HG03025 (cell line): ENCODE measurements around the gene C2orf92.
"Not testable (repeated sequence)": the region's sequence is repeated elsewhere in the genome, so short reads cannot be mapped to it uniquely, and the experiment has no call there.

Experiments
- ATAC-seq: cut with Tn5 transposase; IDR thresholded peaks from one replicate; pipeline ENCODE4 v1.9.1; 2021; ENCODE audit warnings: mild to moderate bottlenecking, moderate library complexity; ENCODE audit not compliant: unreplicated experiment, low FRiP score

The C2orf92 gene

GRCh38 chr2:97659256-97660043 lies 10.1 kb upstream of the C2orf92 start:
- no peak for ATAC-seq

GRCh38 chr2:97660044-97660774 lies 9.3 kb upstream of the C2orf92 start:
- ATAC-seq: no peak

DNA sequence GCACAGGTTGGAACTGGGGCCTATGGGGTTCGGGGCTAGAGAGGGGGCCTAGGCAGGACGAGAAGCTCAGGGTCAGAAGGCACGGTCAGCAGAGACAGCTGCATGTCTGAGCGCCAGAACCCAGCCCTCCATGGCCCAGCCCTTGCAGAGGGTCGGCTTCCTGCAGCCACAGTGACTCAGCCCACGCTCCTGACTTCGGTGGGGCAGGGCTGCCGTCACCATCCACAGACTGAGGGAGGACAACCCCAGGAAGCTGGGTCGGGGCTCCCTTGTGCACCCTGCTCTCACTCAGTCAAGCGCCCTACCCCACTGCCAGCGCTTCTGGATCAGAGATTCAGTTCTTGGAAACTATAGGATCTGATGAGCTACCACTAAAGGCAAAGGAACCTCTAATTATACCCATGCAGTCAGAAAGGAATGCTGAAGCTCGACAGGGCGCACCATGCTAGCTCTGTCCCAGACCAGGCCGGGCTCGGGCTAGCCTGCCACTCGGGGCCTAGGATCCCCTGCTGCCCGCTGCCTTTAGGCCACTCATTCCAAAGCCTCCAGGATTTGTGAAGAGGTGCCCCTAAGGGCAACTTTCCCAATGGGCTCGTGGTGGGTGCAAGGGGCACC lies 8.6 kb upstream of the C2orf92 start:
- ATAC-seq: no peak

GRCh38 chr2:97661927-97662326 lies 7.6 kb upstream of the C2orf92 start:
- no peak for ATAC-seq

DNA sequence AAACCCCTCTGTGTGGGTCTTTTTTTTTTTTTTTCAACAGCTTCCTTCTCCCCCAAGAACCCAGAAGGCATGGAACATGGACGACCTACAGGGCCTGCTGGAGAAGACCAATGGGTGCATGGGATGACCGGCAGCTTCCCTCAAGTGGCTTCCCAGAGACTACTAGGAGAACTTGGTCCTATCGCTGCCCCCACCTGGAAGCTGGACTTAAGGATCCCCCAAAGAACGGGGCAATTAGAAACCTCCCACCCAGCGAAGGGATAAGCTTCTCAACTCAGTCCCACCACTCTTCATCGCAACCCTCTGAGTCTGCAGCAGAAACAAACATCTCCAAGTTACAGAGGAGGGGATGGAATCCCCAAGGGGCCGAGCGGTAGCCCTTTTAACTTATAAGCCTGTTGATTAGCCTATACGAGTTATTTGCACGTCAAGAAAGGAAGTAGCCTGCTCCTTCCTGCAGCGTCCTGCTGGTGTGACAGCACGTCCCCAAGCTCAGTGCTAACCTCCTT lies 7.1 kb upstream of the C2orf92 start:
- no peak for ATAC-seq

- peak; percentile 37 for ATAC-seq
These were observed 6.5 kb upstream of the C2orf92 start for GRCh38 chr2:97662895-97663625.

GRCh38 chr2:97663626-97663961 lies 5.9 kb upstream of the C2orf92 start:
- ATAC-seq: no peak

- ATAC-seq: peak; percentile 83
These were observed 5.4 kb upstream of the C2orf92 start, which contains the start of gene ACTR1B for GRCh38 chr2:97663962-97664635. TSS of gene ACTR1B (minus strand) at chr2:97664044. CDS start at chr2:97663890, 154 bp downstream.

DNA sequence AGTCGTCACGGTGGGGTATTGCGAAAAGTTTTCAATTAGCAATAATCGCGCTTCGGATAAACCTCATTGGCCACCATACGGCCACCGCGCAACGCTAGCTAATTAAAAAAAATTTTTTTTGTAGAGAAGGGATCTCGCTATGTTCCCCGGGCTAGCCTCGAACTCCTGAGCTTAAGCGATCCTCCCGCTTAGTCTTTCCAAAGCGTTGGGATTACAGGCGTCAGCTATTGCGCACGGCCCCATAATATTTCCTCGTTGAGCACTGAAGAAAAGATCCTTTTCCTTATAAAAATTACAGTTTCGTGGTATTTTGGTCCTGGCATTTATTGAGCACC lies 4.9 kb upstream of the C2orf92 start:
- no peak for ATAC-seq

DNA sequence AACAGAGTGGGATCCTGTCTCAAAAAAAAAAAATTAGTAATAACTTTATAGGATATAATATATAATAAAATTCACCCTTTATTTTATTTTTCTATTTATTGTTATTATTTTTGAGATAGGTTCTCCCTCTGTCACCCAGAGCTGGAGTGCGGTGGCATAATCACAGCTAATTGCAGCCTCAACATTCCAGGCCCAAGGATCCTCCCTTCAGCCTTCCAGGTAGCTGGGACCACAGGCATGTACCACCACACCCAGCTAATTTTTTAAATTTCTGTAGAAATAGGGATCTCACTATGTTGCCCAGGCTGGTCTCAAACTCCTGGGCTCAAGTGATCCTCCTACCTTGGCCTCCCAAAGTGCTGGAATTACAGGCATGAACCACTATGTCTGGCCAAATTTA lies 958 bp downstream of the C2orf92 start:
- ATAC-seq: no peak

DNA sequence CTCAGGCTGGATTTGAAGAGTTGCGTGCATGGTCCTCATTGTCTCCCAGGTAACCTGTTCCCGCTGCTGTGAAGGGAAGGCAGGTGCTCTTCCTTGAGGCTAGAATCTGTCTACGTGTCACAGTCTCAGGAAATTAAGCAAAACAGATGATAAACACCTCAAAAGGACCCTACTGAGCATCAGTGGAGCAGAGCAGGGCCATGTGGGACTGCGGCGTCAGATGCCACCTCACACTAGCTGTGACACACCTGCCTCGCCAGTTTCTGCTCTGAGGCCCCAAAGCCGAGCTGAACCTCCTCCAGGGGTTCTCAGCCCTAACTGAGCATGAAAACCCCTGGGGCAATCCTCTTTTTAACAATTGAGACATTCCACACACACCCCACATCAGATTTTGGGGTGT lies 2.0 kb downstream of the C2orf92 start:
- no peak for ATAC-seq

GRCh38 chr2:97672606-97673140 lies 3.2 kb downstream of the C2orf92 start:
- ATAC-seq: not testable (repeated sequence)

DNA sequence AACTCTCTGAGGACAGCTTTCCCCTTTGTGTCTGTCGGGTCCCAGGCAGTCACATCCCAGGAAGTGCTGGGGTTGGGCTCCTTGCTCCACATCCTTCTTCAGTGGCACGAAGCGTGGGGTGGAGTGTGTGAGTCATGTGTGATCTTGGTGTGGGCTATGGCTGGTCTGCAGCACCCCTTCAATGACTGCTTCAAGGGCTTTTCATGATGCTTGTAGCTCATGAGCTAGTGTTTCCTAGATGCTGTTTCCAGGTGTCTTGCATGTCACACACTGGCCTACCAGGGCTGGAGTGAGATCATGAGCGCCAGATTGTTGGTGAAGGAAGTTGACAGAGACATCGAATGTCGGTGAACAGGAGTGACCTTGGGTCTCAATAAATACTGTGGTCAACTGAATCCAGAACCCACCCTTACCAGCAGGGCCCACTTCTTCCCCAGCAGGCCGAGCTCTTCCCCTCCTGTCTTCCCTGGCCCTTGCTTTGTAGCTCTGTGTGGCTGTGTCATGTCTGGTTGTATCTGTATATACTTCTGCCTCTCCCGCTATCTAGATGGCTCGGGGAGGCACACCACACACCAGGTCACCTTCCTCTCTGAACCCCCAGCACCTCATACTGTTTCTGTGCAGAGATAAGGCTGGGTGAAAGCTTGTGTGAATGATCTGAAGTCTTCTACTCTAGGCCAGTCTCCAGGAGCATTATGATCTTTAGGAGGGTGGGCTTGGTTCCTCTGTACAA lies 3.8 kb downstream of the C2orf92 start:
- no peak for ATAC-seq

GRCh38 chr2:97673915-97674283 lies 4.4 kb downstream of the C2orf92 start:
- ATAC-seq: no peak

DNA sequence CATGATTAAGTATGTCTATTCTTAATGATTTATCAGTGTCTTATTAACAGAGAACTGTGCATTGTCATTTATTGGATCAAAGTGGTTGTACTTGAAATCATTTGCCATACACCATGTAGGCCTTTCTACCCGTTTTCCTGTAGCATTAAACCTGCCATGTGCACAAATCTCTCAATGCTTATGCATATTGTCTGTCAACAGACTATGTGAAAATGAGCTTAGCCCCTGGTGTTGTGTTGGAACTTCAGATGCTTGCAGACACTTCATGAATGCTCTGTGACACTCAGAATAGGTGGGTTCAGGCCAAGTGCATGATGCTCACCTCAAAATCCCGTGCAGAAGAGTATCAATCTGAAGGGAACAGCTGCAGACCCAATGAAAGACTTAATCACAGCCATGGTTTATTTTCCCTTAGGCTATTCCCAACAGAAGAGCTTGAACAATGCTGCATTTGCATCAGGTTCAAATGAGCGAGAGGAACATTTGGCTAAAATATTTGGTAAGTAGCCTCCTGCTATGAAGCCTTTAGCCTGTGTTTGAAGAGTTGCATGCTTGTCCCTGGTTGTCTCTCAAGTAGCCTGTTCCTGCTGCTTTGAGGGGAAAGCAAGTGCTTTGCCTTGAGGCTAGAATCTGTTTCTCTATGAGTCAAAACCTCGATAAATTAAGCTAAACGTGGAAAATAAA lies 6.1 kb downstream of the C2orf92 start:
- no peak for ATAC-seq

- ATAC-seq: no peak
These were observed 7.1 kb downstream of the C2orf92 start for GRCh38 chr2:97676620-97677019.

GRCh38 chr2:97677480-97677879 lies 8.0 kb downstream of the C2orf92 start:
- no peak for ATAC-seq

GRCh38 chr2:97678298-97678697 lies 8.8 kb downstream of the C2orf92 start:
- no peak for ATAC-seq

DNA sequence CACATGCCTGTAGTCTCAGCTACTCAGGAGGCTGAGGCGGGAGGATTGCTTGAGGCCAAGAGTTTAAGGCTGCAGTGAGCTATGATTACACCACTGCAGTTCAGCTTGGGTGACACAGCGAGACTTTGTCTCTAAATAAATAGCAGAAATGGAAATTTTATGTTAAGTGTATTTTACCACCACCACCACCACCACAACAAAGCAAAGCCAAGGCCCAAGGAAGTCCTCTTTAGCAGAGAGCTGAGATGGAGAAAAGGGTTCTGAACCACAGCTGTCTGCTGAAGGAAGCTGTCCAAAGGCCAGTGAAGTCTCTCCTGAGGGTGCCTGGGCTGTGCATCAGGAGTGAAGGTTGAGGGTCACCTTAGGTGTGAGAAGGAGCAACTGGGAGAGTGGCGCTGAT lies 17.7 kb downstream of the C2orf92 start:
- not testable (repeated sequence) for ATAC-seq
